Activated naive CD4-positive, alpha-beta T cell (primary cell): ENCODE measurements around the gene POU3F1.

Experiments
- DNase-seq, 4 experiments: peaks; one replicate each; lab custom pipeline; 2025; lab: John Stamatoyannopoulos, UW

POU3F1 gene

DNA sequence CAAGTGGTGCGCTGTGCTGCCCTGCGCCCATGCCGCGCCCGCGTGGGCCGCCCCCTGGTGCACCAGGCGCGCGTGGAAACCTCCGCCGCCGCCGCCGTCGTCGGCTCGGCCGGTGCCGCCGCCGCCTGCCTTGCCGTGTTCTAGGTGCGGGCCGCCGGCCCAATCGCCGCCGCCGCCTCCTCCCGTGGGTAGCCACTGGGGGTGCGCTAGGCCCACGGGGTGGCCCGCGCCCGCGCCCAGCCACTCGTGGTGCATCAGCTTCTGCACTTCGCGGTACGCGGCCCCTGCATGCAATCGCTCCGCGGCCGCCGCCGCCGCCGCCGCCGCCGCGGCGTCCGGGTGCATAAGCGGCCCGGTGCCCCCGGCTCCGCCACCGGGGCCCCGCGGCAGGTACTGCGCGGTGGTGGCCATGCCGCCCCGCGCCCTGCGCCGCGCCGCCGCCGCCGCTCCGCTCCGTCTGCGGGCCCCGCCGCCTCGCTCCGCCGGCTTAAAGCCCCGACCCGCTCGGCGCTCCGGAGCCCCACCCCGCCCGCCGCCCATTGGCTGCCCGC is at the start of gene POU3F1:
TSS of gene POU3F1 (minus strand) at position 461 of the 551 bp plus-strand sequence. CDS start at position 411, 50 bp downstream.
- DNase-seq, result no peak

DNA sequence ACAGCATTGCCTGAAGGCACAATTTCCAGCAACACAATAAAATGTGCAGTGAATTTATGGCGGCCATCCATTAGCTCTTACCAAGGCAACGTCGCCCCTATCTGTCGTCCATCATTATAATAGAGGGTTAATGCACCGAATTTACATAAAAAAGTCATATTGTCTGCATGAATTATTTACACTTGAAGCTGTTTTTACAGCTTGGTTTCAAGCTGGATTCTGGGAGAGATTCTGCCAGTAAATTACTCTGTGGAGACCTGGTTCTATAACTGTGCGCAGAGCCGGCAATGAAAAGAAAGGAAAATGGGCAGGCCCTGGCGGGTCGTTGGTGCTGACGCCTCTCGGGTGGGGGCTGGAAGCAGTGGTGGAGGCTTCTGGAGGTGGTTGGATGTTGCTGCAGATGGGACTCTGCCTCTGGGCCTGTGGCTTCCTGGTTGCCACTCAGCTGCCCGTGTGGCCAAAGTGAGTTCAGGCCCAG is 48.9 kb upstream of the POU3F1 start:
- no peak for DNase-seq

DNA sequence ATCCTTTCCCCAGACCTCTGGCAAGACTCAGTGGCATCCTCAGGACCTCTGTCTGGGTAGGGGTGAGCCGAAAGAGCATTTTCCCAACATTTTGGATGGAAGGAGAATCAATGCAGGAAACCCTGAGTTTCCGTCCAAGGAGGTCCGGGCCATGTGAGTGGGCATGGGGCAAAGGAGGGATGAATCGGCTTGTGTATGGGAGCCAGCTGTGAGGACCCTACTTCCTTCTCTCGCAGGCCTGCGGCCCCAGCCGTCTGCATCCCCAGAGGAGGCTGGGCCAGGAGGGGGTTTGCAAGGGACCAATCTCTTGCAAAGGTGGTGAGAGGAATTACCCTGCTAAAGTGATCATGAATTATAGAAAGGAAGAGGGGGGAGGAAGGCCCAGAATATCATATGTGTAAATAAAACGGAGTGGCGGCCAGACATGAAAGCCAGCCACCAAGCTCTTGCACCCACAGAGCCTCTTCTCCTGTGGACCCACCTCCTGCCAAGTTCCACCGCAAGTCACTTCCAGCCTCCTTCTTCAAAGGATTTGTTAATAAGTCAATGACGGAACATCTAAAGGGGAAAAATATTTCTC is 48.2 kb upstream of the POU3F1 start:
- DNase-seq, result no peak

DNA sequence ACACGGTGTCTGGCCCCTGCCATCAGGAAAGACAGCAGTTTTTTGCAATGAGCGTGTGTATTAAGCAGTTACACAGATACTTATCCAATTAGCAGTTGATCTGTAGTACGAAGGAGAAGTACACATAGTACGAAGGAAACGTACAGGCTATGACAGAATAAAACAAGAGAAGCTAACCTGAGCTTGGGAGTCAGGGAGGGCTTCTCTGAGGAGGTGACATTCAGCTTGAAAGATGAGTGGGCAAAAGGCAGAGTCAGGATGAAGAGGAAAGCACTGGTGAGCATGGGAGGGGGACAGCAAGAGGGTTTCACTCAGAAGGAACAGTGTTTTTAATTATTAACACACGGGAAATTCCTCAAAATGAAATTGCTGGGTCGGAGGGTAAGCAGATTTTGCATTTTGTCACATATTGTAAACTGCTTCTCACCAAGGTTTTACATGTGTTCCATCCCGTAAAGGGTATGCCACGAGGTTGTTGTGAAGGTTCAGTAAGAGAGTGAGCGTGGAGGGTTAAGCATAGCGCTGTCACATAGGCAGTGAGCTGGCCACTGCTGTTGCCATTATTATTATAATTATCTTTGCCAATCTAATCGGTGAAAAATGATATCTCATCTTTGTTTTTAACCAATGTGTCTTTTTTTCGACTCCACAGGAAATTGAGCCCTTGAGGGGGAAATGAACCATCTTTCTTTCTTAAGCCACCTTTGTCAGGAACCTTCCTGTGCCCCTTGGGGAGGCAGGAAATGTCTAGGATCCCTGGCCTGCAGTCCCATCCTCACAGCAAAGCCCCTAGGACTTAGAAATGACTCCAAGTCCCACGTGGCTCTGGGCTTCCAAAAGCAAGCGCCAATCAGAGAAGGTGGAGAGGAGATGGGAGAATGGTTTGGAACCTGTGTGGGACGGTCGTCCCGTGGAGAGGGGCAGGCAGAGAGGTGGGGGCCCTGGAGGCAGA is 47.3 kb upstream of the POU3F1 start:
- DNase-seq, result no peak

DNA sequence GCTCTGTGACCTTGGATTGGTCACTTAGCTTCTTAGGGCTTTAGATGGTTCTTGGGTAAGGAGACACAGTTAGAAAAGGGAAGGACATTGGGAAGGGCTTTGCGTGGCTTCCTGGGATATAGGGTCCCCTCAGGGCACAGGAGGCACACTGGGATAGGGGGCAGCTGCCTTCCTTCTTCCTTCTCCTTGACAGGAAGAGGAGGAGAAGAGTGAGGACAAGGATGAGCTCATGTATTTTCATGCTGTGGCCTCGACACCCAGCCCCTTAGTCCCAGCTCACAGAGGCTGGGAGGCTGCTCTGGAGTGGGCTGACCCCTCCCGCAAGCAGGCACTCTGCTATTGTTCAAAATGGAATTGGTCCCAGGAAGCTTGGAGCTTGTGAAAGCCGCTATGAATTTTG is 45.7 kb upstream of the POU3F1 start:
- DNase-seq, result no peak

DNA sequence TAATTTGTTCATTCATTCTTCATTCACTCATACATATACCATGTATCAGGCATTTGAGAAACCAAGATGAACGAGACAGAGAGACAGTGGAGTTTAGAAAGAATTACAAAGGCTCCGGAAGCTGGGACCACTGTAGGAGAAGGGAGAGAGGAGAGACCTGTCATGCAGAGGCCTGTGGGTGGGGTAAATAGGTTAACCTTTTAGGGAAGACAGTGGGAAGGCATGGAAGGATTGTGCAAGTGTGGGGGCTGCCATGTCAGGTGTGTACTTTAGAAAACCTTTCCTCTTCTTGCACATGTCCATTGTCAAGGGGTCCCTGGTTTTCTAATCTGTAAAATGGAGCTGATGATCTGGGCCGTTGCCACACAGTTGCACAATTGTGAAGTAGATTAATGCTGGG is 44.2 kb upstream of the POU3F1 start:
- no peak for DNase-seq

DNA sequence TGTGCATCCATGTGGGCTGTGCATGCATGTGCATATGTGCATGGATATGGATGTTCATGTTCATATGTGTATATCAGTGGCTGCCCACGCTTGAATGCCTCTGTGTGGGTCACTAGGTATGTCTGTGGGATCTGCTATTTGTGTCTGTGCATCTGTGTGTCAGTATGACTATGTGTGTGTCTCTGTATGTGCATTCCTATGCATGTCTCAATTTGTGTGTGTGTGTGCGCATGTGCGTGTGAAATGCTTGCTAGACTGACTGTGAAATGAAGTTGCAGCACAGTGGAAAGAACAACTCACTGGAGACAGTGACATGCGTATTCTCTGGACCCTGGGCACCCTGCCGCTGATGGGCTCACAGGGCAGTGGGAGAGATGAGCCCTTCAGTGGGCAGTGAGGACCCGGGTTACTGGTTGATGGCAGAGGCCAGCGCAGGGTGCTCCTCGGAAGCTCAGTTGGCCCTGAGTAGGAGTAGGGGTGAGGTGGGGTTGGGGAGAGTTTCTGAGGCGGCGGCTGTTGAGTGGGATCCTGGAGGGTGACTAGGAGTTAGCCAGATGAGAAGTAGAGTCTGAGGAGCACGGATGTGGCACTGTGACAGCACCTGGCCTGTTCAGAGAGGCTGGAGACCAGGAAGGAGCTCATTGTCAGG is 43.2 kb upstream of the POU3F1 start:
- DNase-seq, result no peak

DNA sequence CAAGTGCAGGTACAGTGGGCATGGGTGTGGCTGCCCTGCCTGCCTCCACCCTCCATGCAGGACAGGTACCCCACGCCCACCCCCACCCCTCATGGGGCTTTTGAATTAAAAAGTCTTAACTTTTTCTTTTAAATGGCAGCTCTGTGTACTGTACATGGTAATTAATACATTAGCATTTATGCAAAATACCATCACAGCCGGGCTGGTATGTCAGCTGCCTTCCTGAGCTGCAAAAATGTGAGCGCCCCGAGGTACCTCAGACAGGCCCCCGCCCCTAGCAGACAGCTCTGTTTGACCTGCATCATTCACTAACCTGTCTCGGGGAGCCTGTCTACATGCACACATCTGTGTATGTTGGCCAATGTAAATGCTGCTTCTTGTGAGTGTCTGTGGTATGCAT is 42.2 kb upstream of the POU3F1 start:
- DNase-seq, result no peak

DNA sequence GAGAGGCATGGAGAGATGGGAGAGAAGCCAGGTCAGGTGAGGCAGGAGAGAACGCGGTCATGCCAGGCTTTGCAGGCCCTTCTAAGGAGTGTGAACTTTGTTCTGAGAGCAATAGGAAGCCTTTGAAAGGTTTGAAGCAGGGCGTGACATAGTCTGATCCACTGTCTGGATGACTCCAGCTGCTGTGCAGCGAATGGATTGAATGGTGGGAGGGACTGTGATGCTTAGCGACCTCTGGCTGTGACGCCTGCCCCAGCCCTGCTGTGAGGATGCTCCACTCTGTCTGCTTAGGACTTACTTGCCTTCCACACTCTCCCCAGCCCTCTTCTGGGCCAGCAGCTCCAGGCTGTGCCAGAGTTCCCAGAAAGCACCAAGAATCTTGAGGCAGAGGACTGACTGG is 41.8 kb upstream of the POU3F1 start:
- no peak for DNase-seq

DNA sequence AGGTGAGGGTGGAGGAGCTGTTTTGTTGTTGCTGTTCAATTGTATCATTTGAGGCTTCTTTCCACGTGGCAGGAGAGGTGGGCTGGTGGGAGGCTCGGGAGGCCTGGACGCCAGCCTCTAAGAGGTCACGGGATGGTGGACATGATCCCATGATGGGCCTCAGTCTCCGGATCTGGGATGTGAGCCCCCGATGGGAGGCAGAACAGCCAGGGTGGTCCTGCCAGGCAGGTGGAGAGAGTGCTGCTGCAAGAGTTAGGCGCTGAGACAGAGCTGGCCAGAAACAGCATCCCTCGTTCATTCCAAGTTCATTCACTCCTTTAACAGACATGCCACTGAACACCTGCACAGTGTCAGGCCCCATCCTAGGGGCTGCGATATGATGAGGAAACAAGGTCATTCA is 41.1 kb upstream of the POU3F1 start:
- no peak for DNase-seq

DNA sequence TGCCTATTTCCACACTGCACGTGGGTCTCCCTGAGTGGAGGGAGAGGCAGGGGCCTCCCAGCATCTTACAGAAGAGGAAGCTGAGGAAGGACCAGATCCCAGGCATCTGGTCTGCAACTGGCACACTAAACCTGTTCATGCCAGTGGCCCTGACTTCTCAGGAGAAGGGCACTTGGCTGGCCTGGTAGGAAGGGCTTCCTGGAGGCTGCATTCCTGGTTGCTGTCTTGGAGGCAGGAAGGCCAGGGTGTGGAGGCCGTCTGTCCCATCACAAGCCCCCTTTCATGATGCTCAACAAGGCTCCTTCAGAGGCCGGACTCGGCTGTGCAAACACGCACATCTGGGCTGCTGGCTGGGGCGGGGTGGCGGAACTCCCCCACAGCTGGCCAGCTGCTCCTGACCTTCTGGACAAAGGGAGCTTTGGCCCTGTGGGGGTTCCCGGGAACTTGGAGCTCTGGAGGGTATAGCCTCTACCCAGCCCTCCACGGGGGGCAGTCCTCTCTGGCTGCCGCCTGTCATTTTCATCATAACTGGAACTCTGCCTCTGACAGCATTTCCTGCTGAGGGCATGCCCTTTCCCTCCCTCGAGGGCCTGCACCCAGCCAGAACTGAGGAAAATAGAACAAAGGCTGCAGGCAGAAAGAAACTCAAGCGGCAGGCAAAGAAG is 39.2 kb upstream of the POU3F1 start:
- no peak for DNase-seq

DNA sequence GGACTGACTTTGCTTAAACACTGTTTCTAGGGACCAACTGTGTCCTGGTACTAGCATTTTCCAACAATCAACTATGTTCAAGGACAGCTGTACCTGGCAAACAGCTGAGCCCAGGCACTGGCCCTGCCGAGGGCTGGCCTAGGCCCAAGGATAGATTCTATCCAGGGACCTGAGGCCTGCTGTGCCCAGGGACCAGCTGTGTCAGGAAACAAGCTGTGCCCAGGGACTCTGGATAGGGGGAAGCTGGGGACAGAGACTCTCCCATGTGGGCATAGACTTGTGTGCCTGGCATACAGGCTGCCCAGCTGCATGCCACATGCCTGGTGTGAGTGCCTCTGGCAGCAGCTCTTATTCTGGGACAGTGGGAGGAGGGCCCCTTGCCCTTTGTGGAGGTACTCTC is 38.1 kb upstream of the POU3F1 start:
- DNase-seq, result no peak

DNA sequence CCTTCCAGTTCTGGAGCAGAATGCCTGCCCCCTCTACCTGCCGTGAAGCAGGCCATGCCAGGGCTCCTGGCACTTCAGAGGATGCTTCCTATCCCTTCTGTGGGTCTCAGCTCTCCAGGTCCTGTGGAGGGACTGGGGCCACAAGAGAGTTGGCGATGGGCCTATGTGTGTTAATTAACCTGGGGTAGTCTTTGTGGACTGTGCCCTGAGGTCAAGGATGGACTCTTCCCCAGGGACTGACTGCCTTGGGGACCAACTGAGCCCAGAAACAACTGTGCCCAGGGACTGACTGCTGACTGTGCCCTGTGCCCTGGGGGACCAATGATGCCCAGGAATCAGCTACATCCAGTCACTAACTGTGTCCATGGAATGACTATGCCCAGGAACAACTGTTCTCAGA is 37.5 kb upstream of the POU3F1 start:
- DNase-seq, result no peak

DNA sequence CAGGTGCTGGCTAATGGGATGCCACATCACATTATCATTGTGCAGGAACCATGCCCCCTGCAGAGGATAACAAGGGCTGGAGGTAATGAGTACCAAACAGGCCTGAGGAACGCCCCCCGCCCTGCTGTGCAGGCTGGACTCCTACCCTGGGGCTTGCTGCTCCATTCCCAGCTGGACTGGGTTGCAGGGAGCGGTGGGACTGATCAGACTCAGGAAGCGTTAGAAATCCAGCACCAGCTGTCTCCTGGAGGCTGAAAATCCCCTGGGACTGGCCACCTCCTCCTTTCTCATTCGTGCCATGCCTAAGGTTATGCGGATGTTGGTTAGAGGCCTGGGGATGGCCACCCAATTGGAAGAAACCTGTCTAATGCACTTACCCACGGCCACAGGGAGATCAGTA is 36.9 kb upstream of the POU3F1 start:
- no peak for DNase-seq

DNA sequence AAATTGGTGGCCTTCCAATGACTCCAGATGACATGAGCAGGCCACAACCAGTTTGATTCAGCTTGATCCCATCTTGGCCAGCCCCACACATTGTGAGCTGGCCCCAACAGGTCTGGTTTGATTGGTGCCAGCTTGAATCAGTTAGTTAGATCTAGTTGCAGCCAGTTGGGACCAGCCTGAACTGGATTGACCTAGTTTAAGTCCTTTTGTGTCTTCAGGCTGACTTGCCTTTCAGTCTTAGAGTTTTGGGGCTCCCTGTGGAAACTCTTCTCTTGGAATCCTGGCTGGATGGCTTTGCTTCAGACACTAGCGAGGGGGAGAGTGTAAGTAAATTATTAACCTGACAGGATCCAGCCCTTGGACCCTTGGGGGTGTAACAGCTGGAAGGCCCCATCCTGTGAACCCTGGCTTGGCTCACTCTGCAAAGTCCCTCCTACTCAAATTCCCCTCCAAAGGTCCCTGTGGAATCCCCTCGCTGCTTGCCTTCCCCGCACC is 36.2 kb upstream of the POU3F1 start:
- no peak for DNase-seq

DNA sequence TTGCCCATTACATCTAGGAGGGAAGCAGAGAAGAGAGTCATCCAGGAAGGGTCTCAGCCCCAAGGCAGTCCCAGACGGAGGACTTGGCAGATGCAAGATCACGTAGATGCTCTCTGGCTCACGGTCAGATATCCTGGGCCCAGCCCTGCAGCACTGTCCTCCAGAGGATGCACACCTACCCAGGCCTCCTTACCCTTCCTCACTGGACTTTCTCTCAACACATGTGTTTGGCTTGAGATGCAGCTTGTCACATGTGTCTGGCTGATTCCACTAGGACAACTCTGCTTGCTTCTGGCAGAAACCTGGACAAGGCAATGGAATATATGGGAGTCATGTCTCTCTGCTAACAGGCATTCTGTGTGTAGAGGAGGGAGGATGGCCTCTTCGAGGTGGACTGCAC is 32.4 kb upstream of the POU3F1 start:
- no peak for DNase-seq

DNA sequence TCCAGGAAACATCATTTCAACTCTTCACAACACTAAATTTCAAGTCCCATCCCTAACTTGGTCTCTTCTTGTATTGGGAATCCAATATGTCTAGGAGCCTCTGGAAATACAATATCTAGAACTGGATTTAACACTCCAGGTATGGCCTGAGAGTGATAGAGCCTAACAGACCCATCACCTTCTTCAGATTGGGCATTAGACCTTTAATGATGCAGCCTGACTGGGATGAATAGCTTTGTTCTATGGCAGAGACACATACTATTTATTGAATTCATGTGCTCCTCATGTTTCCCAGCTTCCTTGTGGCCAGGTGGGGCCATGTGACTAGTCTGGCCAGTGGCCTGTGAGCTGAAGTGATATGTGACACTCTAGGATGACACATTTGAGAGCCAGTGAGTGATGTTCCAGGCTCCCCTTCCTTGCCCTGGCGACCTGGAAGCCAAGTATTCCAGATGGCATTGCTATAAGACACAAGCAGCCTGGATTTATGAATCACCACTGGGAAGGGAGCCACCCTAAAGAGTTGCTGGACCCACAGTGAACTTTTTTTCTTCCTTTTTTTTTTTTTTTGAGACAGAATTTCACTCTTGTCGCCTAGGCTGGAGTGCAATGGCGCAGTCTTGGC is 31.0 kb upstream of the POU3F1 start:
- no peak for DNase-seq

DNA sequence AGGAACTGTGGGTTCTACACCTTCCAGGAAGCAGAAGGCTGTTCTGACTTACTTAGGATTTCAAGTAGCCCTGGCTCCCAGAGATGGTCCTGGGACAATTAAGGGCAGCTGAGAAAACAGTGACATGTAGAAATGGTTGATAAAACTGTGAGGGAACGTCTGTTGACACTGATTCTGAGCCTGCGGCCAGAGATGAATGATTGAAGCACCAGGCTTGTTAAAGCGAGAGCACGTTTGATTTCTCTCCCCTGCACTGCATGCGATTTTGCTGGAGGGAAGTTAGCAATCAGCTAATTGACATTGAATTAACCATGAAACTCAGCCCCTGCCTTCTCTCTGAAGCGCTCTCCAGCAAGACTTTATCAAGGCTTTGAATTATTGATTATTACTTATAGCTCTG is 29.9 kb upstream of the POU3F1 start:
- DNase-seq, result no peak

DNA sequence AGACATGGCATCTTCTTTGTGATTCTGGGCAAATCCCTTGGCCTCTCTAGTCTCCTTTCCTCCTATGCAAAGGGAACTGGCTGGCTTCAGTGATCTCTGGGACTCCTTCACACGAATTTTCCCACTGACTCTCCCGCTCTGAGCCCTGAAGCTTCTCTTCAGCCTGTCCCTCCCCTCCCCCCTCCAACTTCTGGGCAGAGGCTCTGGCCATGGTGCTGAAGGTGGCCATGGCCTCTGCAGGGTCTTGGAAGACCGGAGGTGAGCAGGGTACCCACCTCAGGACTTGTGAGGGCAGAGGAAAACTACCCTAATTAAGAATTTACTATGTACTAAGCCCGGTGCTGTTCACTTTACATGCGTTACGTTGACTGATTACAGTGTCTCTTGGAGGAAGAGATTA is 29.4 kb upstream of the POU3F1 start:
- DNase-seq, result no peak

DNA sequence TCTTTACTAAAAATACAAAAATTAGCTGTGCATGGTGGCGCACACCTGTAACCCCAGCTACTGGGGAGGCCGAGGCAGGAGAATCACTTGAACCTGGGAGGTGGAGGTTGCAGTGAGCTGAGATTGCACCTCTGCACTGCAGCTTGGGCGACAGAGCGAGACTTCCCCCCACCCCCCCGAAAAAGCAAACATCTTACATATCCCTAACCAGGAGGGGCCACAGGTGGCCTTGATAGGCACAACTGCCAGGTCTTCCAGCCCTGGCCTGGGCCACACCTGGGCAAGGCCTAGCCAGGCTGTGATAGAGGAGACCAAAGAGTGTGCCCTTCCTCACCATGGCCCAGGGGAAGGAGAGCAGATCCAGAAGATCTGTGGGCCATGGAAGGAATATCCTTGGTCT is 28.6 kb upstream of the POU3F1 start:
- DNase-seq, result no peak

DNA sequence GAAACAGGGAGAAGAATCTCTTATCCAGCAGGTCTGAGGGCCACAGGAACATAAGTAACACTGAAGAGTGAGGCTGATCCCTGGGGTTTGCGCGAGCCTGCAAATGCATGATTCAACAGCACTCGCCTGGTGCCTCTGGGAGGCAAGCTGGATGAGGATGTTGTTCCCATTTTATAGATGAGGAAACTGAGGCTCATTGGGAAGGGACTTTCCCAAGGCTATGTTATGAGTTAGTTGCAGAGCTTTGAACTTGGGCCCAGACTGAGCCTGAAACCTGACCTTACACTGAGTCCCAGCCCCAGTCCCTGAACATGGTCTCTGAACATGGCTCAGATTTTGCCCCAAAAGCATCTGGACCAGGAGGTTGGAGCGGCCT is 27.7 kb upstream of the POU3F1 start:
- no peak for DNase-seq
